GM12878 (cell line): Measurements from ENCODE around the gene CFL2. TPM values are rescaled to one million over a fixed set of nuclear protein-coding genes. Genes with fewer than 3 reads are reported as not detected.

Experiments used
- ATAC-seq: fragments of 200-7000 bp; cut with Tn5 transposase; 3 replicates; pipeline ENCODE4 v1.9.1; 2020; ENCODE audit warnings: mild to moderate bottlenecking, moderate library complexity
- BruUV-seq: library from RNA; stranded (reverse); fragments of 400-500 nt; replicated peaks from 2 replicates; lab custom pipeline; 2021; lab: Mats Ljungman, UMichigan
- CTCF ChIA-PET: fragments of 300-600 bp; sonication (Branson Sonifier 250); formaldehyde crosslinking; extraction: SDS; loops from one replicate; lab custom pipeline; 2021; ENCODE audit warnings: inconsistent platforms; lab: Yijun Ruan, JAX
- POLR2A ChIA-PET: fragments of 350-600 bp; formaldehyde crosslinking; extraction: SDS; loops from one replicate; lab custom pipeline; 2021; ENCODE audit warnings: inconsistent platforms; lab: Charles Lee
- RAD21 ChIA-PET: fragments of 300-600 bp; sonication (Branson Sonifier 250); formaldehyde crosslinking; loops from one replicate; lab custom pipeline; 2023; ENCODE audit warnings: antibody characterized with exemption; ENCODE audit not compliant: unreplicated experiment; lab: Charles Lee
- SMC1A ChIA-PET: fragments of 300-600 bp; sonication (Branson Sonifier 250); formaldehyde crosslinking; loops from one replicate; lab custom pipeline; 2023; ENCODE audit not compliant: unreplicated experiment, uncharacterized antibody; lab: Charles Lee
- DNase-seq: peaks from one replicate; pipeline ENCODE4 v3.0.0-alpha.2; 2011; ENCODE audit warnings: low read depth, low spot score
- FAIRE-seq: peaks from 3 replicates; lab custom pipeline; 2011; peaks lifted over from hg19 to GRCh38; lab: Jason Lieb, UNC
- H2AFZ ChIP-seq: 2 replicates; pipeline ENCODE4 v1.6.0; 2011; ENCODE audit warnings: low read depth, low read length, control low read depth; ENCODE audit not compliant: control insufficient read depth
- H3K27ac ChIP-seq: 2 replicates; pipeline ENCODE4 v1.5.1; 2011; ENCODE audit warnings: control low read depth; ENCODE audit not compliant: control insufficient read depth, insufficient read depth
- H3K27me3 ChIP-seq, 2 experiments: replicated peaks in 1 of 2; 2 replicates each; pipeline versions ENCODE4 v1.6.0 to v1.6.1; 2011; ENCODE audit warnings: low read length in 1 of 2; ENCODE audit not compliant: control insufficient read depth in 2 of 2, insufficient read depth in 2 of 2
- H3K36me3 ChIP-seq, 2 experiments: 2 replicates each; pipeline ENCODE4 v1.5.1; 2011; ENCODE audit warnings: low read length in 1 of 2; ENCODE audit not compliant: control insufficient read depth in 2 of 2, insufficient read depth in 2 of 2
- H3K4me1 ChIP-seq: 2 replicates; pipeline ENCODE4 v1.6.1; 2011; ENCODE audit warnings: mild to moderate bottlenecking, low read length, moderate library complexity, mixed read lengths; ENCODE audit not compliant: control insufficient read depth, insufficient read depth
- H3K4me2 ChIP-seq: 2 replicates; pipeline ENCODE4 v1.6.0; 2011; ENCODE audit warnings: control low read depth; ENCODE audit not compliant: control insufficient read depth, insufficient read depth
- H3K4me3 ChIP-seq: fragments of 200-600 bp; sonication (generic); 2 replicates; pipeline ENCODE4 v1.5.1; 2016
- H3K79me2 ChIP-seq: 2 replicates; pipeline ENCODE4 v1.6.0; 2011; ENCODE audit warnings: low read length; ENCODE audit not compliant: control insufficient read depth, insufficient read depth
- H3K9ac ChIP-seq: 2 replicates; pipeline ENCODE4 v1.8.0; 2011; ENCODE audit warnings: low read length, control low read depth, mixed read lengths; ENCODE audit not compliant: control insufficient read depth, insufficient read depth
- H3K9me3 ChIP-seq: replicated peaks from 3 replicates; pipeline ENCODE4 v1.5.1; 2011; ENCODE audit warnings: mild to moderate bottlenecking, low read length; ENCODE audit not compliant: control insufficient read depth, insufficient read depth
- H4K20me1 ChIP-seq: 2 replicates; pipeline ENCODE4 v1.6.0; 2011; ENCODE audit not compliant: control insufficient read depth, insufficient read depth
- CREM ChIP-seq: IDR thresholded peaks from 2 replicates; pipeline ENCODE4 v1.6.1; 2014; ENCODE audit warnings: antibody characterized with exemption, low read depth
- IKZF2 ChIP-seq, 2 experiments: fragments of 450-650 bp; IDR thresholded peaks; 2 replicates each; pipeline ENCODE4 v1.6.1; 2017; ENCODE audit warnings: mild to moderate bottlenecking in 2 of 2, moderate library complexity in 2 of 2
- JUNB ChIP-seq: IDR thresholded peaks from 2 replicates; pipeline ENCODE4 v1.6.1; 2016; ENCODE audit warnings: antibody characterized with exemption, mild to moderate bottlenecking
- NKRF ChIP-seq: fragments of 450-650 bp; conservative IDR thresholded peaks from 2 replicates; pipeline ENCODE4 v1.6.1; 2017; ENCODE audit warnings: mild to moderate bottlenecking, moderate library complexity
- NR2C2 ChIP-seq: IDR thresholded peaks from 2 replicates; pipeline ENCODE4 v1.6.1; 2011; ENCODE audit warnings: borderline replicate concordance, low read depth; ENCODE audit not compliant: control insufficient read depth, insufficient read length
- STAT1 ChIP-seq: fragments of 450-650 bp; conservative IDR thresholded peaks from 2 replicates; pipeline ENCODE4 v1.6.1; 2014; ENCODE audit warnings: antibody characterized with exemption, mild to moderate bottlenecking
- SUZ12 ChIP-seq: fragments of 200-600 bp; sonication (generic); IDR thresholded peaks from one replicate; pipeline ENCODE4 v1.6.1; 2018; ENCODE audit warnings: antibody characterized with exemption, mild to moderate bottlenecking; ENCODE audit not compliant: unreplicated experiment
- YBX1 ChIP-seq: fragments of 450-650 bp; IDR thresholded peaks from 2 replicates; pipeline ENCODE4 v1.6.1; 2016; ENCODE audit warnings: antibody characterized with exemption
- ZBED1 ChIP-seq: IDR thresholded peaks from 2 replicates; pipeline ENCODE4 v1.6.1; 2016; ENCODE audit warnings: borderline replicate concordance
- ZBTB4 ChIP-seq: fragments of 450-650 bp; formaldehyde crosslinking; IDR thresholded peaks from 2 replicates; pipeline ENCODE4 v1.4.0; 2022; ENCODE audit warnings: mild to moderate bottlenecking, moderate library complexity
- ZNF687 ChIP-seq: fragments of 450-650 bp; IDR thresholded peaks from 2 replicates; pipeline ENCODE4 v1.6.1; 2017; ENCODE audit warnings: mild to moderate bottlenecking, moderate library complexity
- WGBS: methylation state at CpG from one replicate; pipeline ENCODE4 v1.1.6; 2016; ENCODE audit warnings: low lambda C conversion rate; ENCODE audit not compliant: insufficient replicate concordance, insufficient coverage; ENCODE audit errors: missing lambda C conversion rate; 5-methylcytosine and 5-hydroxymethylcytosine counted together
- in situ Hi-C: fragments of 300-500 bp; cut with MboI; formaldehyde crosslinking; loops from 9 replicates; pipeline ENCODE4 v1.14.3; 2018; ENCODE audit warnings: mixed read lengths
- intact Hi-C: fragments of 100-400 bp; cut with micrococcal nuclease; formaldehyde crosslinking; loops from one replicate; pipeline ENCODE4 v1.14.2; 2022; ENCODE audit not compliant: unreplicated experiment
- polyA plus RNA-seq, 11 experiments: library from polyadenylated mRNA; depleted of rRNA in 4 of 11; unstranded in 6 of 11; stranded (reverse) in 5 of 11; fragments of >200 nt; fragmentation: Nextera tagmentation in 4 of 11; fragmentation: Illumina TruSeq in 1 of 11; extraction: Ambion mirVana in 4 of 11; extraction: Trizol in 1 of 11; gene quantifications; 1 replicate in 1 of 11; 2 replicates in 10 of 11; pipeline versions ENCODE4 v1.2.1 to v1.2.3, GENCODE V29; 2011 to 2016; ENCODE audit warnings: inconsistent platforms in 2 of 11, missing spikeins in 2 of 11, low read depth in 1 of 11
- total RNA-seq, 4 experiments: library from RNA; depleted of rRNA in 3 of 4; stranded (reverse); fragments of >200 nt in 3 of 4; fragmentation: Illumina TruSeq in 1 of 4; extraction: Trizol in 1 of 4; gene quantifications; 2 replicates each; pipeline versions ENCODE4 v1.2.1 to v1.2.3, GENCODE V29; 2013 to 2021
- TF ChIP-seq, protein P1 (sequence below): IDR thresholded peaks from 2 replicates; pipeline ENCODE4 v1.6.1; 2012; ENCODE audit warnings: low read depth, low read length, improper control_type of control experiment

Gene CFL2
- total and polyA plus RNA-seq, 10 of the 15 experiments (the other 5 are each of a cell fraction or from before 2014, with no cell fraction given): 4.7 to 13.4 (median 8.4) TPM

GRCh38 chr14:34715127-34715863 is 902 bp upstream of the CFL2 start:
- H3K27ac ChIP-seq: no peak overlapping the region
- intact Hi-C loops: no loop called here
- RAD21 ChIA-PET: interaction anchor here (0.7 to 1.1 kb wide), 3 partner anchors 45 to 694 kb away, joined by 3 read pairs; no protein-coding TSS in a partner anchor
- TF ChIP-seq IKZF2 (IDR thresholded peaks at IDR 0.05) (no peak), CREM (no peak), ZNF687 (no peak), SUZ12 (no peak), NKRF (no peak), ZBTB4 (CRISPR knock-in tag) (no peak), STAT1 (no peak), JUNB (no peak), NR2C2 (no peak), ZBED1 (no peak), YBX1 (no peak)
- TF ChIP-seq, protein P1, sequence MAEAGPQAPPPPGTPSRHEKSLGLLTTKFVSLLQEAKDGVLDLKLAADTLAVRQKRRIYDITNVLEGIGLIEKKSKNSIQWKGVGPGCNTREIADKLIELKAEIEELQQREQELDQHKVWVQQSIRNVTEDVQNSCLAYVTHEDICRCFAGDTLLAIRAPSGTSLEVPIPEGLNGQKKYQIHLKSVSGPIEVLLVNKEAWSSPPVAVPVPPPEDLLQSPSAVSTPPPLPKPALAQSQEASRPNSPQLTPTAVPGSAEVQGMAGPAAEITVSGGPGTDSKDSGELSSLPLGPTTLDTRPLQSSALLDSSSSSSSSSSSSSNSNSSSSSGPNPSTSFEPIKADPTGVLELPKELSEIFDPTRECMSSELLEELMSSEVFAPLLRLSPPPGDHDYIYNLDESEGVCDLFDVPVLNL: no peak

More at GRCh38 chr14:34715127-34715863, 902 bp upstream of the CFL2 start:
- no peaks in the 10 kb centered on the region for H3K9me3 ChIP-seq
- H3K4me2 ChIP-seq: peak overlapping the region; percentile 60; the same call in 1 of the 2 replicates
- ChIA-PET SMC1A (interaction anchor here (0.9 to 2.1 kb wide), 4 partner anchors 15 to 102 kb away, joined by 3 to 10 read pairs (median 3); no protein-coding TSS in a partner anchor), POLR2A (interaction anchor here (1.0 kb wide), 1 partner anchor 8 kb away, joined by 3 read pairs; no protein-coding TSS in a partner anchor), CTCF (interaction anchor here (1.1 to 1.7 kb wide), 4 partner anchors 9 to 43 kb away, joined by 3 to 19 read pairs (median 4); no protein-coding TSS in a partner anchor)
- no peaks in the 10 kb centered on the region for H4K20me1 ChIP-seq
- peak overlapping the region; percentile 88 for H3K4me3 ChIP-seq
- TSS peak; percentile 44 for BruUV-seq
- H3K4me1 ChIP-seq: peaks cover 13% of the 10 kb centered on the region; the same call in 1 of the 2 replicates
- in situ Hi-C loops: no loop called here
- no peaks in the 10 kb centered on the region; a peak in 1 of 4 replicates for H3K36me3 ChIP-seq
- peak overlapping the region; percentile 75 for H2AFZ ChIP-seq
- H3K27me3 ChIP-seq: no peaks in the 10 kb centered on the region
- peak overlapping the region; percentile 90 for H3K9ac ChIP-seq
- 49% methylated on average over 8 of the region's 8 CpGs for WGBS
- ATAC-seq (no peak), DNase-seq (no peak), FAIRE-seq (no peak)
- peaks cover 37% of the 10 kb centered on the region for H3K79me2 ChIP-seq
